GM18870 (cell line): ENCODE data around the gene RPRD1B.

Source experiments
- ATAC-seq: cut with Tn5 transposase; IDR thresholded peaks from one replicate; pipeline ENCODE4 v1.9.1; 2021; ENCODE audit warnings: moderate library complexity; ENCODE audit not compliant: unreplicated experiment

RPRD1B gene

GRCh38 chr20:38133680-38134426, 100.3 kb downstream of the RPRD1B start:
- ATAC-seq = no peak

- no peak for ATAC-seq
Measured at GRCh38 chr20:38134427-38135270, 101.1 kb downstream of the RPRD1B start.

DNA sequence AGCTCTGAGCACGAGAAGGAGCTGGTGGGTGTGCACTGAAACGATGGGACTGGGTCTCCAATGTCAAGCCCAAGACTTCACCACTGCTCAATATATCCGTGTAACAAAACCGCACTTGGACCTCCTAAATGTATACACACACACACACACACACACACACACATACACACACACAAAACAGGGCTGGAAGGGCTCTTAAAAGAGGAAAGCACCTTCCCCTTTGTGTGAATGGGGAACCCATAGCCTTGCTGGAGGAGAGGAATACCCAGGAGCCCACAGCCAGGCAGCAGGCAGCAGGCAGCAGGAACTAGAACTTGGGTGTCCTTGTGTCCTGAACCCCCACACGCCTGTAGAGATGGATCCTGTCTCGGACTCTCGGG, 101.7 kb downstream of the RPRD1B start:
- ATAC-seq = no peak

DNA sequence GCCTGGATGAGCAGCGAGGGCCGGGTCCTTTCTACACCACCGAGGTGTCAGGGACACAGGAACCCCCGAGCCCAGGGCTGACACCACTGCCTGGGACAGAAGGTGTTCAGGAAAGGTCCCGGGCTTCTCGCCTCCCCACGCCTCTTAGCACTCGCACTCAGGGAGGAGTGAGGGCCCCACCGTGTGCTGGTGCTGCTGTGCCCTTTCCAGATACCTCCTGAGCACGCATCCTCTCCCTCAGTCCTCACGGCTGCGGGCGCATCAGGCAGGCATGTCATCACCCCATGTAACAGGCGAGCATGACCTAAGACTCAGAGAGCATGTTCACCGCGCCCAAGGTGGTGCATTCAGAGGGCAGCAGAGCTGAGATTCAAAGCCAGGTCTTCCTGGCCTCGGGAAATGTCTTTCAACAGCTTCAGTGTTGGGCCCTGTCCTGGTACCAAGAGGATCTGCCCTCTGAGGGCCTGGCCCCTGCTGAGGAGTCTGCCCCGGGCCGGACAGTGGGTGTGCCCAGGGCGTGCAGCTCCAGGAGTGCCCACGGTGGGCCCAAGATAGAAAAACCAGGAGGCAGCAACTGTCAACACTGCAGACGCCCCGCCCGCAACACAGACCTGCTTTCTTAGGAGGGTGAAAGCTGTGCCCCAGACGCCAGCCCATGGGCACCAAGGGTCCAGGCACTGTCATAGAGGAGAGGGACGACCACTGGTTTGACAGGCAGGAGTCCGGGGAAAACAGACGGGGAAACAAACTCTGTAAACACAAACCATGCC, 102.3 kb downstream of the RPRD1B start:
- ATAC-seq = no peak

DNA sequence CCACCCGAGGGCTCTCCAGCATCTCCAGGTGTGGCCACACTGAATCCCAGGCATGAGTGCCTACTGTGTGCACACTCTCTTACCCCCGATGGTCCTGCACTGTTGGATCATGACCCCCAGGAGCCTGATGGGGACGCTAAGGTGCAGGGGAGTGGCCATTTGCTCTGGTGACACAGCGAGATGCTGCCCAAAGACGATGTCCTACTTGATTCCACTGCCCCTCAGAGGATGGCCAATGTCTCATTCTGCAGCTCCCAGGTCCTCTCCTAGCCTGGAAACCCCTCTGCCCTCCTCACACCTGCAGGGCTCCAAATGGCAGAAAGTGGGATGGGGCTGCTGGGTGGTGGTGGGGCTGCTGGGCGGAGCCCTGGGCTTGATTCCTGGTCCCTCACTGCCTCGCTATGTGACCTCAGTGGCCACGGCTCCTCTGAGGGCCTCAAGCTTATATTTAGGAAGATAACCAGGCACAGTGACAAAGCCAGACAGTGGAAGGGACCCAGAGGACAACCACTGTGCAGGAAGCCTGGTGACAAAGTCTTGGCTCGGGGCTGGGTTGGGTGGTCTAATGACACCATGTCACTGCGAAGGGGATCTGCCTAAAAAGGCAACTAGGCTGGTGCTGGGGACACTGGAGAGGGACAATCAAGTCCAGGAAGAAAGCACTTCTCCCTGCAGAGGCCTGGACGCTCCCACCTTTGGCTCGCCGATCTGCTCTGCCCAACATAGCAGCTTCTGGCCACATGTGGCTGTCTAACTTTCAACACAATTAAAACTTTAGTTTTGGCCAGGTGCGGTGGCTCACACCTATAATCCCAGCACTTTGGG, 103.1 kb downstream of the RPRD1B start:
- no peak for ATAC-seq

DNA sequence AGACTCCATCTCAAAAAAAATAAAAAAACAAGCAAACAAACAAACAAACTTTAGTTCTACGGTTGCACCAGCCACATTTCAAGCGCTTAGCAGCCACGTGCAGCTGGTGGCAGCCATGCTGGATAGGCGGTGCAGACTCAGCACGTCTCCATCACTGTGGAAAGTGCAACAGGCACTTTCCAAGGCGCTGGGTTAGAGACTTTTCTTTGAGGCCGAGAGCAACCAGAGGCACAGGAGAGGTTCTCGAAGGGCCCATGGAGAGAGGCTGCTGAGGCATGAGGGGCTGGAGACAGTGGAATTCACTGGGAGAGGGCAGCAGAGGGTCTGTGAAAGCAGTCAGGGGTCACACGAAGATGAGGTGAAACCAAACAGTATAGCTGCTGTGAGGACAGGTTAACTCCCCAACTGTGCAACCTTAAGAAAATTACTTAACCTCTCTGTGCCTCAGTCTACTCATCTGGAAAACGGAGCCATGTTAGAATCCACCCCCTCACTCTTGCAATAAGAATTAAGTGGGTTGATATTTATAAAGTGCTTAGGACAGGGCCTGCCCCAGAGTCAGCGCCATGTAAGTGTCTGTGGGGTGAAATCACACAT, 104.0 kb downstream of the RPRD1B start:
- ATAC-seq = no peak

GRCh38 chr20:38138086-38138778, 104.7 kb downstream of the RPRD1B start:
- ATAC-seq = no peak

DNA sequence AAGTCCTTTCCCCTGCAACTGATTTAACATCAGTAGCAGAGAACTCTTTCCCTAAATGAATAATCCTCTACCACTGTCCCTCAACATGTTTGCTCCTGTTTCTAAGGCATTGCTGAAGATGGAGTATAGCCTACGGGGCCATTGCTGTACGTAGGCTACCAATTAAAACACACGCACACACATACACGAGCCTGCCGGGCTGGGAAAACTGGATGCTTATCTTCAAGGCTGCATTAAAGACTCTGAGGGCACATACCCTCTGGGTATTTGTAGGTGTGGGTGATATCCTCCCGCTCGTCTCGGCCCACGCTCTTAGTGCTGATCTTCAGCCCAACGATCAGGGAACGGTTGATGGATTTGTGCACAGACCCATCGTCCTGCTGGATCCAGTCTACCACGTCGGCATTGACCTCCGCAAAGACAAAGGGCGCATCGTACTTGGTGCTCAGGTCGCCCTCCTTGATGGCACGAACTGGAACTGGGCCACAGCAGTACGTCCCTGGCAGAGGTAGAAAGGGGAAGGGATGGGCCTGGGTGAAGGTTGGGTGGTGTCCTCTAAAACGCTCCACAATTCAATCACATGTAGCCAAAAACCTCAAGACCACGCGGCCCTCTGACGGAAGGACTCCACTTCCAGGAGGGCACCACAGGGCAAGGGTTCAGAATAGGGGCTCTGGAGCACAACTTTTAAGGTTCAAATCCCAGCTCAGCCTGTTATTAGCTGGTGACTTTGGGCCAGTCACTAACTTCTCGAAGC, 105.8 kb downstream of the RPRD1B start:
- ATAC-seq = no peak

GRCh38 chr20:38139977-38140753, 106.6 kb downstream of the RPRD1B start:
- no peak for ATAC-seq

GRCh38 chr20:38141204-38141888, 107.8 kb downstream of the RPRD1B start:
- no peak for ATAC-seq
